PC-3 (cell line): ENCODE measurements around the gene TAGLN. TPM values are rescaled to one million over a fixed set of nuclear protein-coding genes. Genes with fewer than 3 reads are reported as not detected.
A peak's percentile ranks its signal among the peaks of the same experiment; 100 is the strongest.

Experiments used
- ATAC-seq: fragments of 200-7000 bp; cut with Tn5 transposase; 2 replicates; pipeline ENCODE4 v1.9.1; 2020; ENCODE audit warnings: mild to moderate bottlenecking, moderate library complexity
- BruUV-seq: library from RNA; stranded (reverse); fragments of 400-500 nt; replicated peaks from 2 replicates; lab custom pipeline; 2021; lab: Mats Ljungman, UMichigan
- CTCF ChIA-PET: fragments of 300-600 bp; sonication (Branson Sonifier 250); formaldehyde crosslinking; loops from one replicate; lab custom pipeline; 2022; ENCODE audit warnings: antibody characterized with exemption; lab: Charles Lee
- POLR2A ChIA-PET: fragments of 300-600 bp; sonication (Branson Sonifier 250); formaldehyde crosslinking; loops from one replicate; lab custom pipeline; 2022; ENCODE audit warnings: antibody characterized with exemption; ENCODE audit not compliant: unreplicated experiment; lab: Charles Lee
- DNase-seq: peaks from one replicate; pipeline ENCODE4 v3.0.0-alpha.2; 2015
- H2AFZ ChIP-seq: fragments of 300-600 bp; sonication (generic); 2 replicates; pipeline ENCODE4 v1.6.0; 2016; ENCODE audit warnings: antibody characterized with exemption, low read length
- H3F3A ChIP-seq: fragments of 300-600 bp; sonication (generic); one replicate; pipeline ENCODE4 v1.6.0; 2017; ENCODE audit warnings: antibody characterized with exemption, low read length, control low read depth, mild to moderate bottlenecking; ENCODE audit not compliant: unreplicated experiment
- H3K27ac ChIP-seq: fragments of 300-600 bp; sonication (generic); 2 replicates; pipeline ENCODE4 v1.5.1; 2016; ENCODE audit warnings: mild to moderate bottlenecking, low read length
- H3K27me3 ChIP-seq: fragments of 300-600 bp; sonication (generic); 2 replicates; pipeline ENCODE4 v1.6.1; 2016; ENCODE audit warnings: low read length, mixed read lengths
- H3K36me3 ChIP-seq: fragments of 300-600 bp; sonication (generic); 2 replicates; pipeline ENCODE4 v1.6.1; 2016; ENCODE audit warnings: low read depth, mixed run types, low read length, mixed read lengths
- H3K4me1 ChIP-seq: fragments of 300-600 bp; sonication (generic); 2 replicates; pipeline ENCODE4 v1.5.1; 2016; ENCODE audit warnings: low read length; ENCODE audit not compliant: insufficient read depth
- H3K4me2 ChIP-seq: fragments of 300-600 bp; sonication (generic); 2 replicates; pipeline ENCODE4 v1.6.0; 2016; ENCODE audit warnings: low read length
- H3K4me3 ChIP-seq: fragments of 300-600 bp; sonication (generic); 2 replicates; pipeline ENCODE4 v1.5.1; 2016; ENCODE audit warnings: mild to moderate bottlenecking, low read length, mixed read lengths
- H3K79me2 ChIP-seq: fragments of 300-600 bp; sonication (generic); 2 replicates; pipeline ENCODE4 v1.6.1; 2017; ENCODE audit warnings: low read length, mixed read lengths
- H3K9ac ChIP-seq: fragments of 300-600 bp; sonication (generic); 2 replicates; pipeline ENCODE4 v1.6.0; 2016; ENCODE audit warnings: mild to moderate bottlenecking, low read length
- H3K9me2 ChIP-seq: fragments of 300-600 bp; sonication (generic); replicated peaks from 2 replicates; pipeline ENCODE4 v1.6.1; 2016; ENCODE audit warnings: mixed run types, low read length, mixed read lengths
- H3K9me3 ChIP-seq: fragments of 300-600 bp; sonication (generic); 2 replicates; pipeline ENCODE4 v1.6.1; 2016; ENCODE audit warnings: low read length, mixed read lengths
- H4K20me1 ChIP-seq: fragments of 300-600 bp; sonication (generic); 2 replicates; pipeline ENCODE4 v1.6.1; 2016; ENCODE audit warnings: low read length, mixed read lengths
- CTCF ChIP-seq: fragments of 300-600 bp; sonication (generic); conservative IDR thresholded peaks from 2 replicates; pipeline ENCODE4 v1.5.1; 2017; ENCODE audit warnings: antibody characterized with exemption, low read depth, mild to moderate bottlenecking, low read length
- EZH2 ChIP-seq: fragments of 300-600 bp; sonication (generic); IDR thresholded peaks from one replicate; pipeline ENCODE4 v1.6.1; 2017; ENCODE audit warnings: antibody characterized with exemption, mild to moderate bottlenecking, low read length; ENCODE audit not compliant: unreplicated experiment
- EZH2phosphoT487 ChIP-seq: fragments of 300-600 bp; sonication (generic); IDR thresholded peaks from 2 replicates; pipeline ENCODE4 v1.6.1; 2018; ENCODE audit warnings: mild to moderate bottlenecking, antibody characterized with exemption, low read length, borderline replicate concordance
- intact Hi-C: fragments of 100-400 bp; cut with micrococcal nuclease; formaldehyde crosslinking; loops from 2 replicates; pipeline ENCODE4 v1.9.0; 2023
- total RNA-seq: library from RNA; depleted of rRNA; stranded (reverse); fragments of >200 nt; gene quantifications from 2 replicates; pipeline ENCODE4 v1.2.3, GENCODE V29; 2014

Gene TAGLN
- total RNA-seq, 1 experiment from 2014 or later = 10.3 TPM

DNA sequence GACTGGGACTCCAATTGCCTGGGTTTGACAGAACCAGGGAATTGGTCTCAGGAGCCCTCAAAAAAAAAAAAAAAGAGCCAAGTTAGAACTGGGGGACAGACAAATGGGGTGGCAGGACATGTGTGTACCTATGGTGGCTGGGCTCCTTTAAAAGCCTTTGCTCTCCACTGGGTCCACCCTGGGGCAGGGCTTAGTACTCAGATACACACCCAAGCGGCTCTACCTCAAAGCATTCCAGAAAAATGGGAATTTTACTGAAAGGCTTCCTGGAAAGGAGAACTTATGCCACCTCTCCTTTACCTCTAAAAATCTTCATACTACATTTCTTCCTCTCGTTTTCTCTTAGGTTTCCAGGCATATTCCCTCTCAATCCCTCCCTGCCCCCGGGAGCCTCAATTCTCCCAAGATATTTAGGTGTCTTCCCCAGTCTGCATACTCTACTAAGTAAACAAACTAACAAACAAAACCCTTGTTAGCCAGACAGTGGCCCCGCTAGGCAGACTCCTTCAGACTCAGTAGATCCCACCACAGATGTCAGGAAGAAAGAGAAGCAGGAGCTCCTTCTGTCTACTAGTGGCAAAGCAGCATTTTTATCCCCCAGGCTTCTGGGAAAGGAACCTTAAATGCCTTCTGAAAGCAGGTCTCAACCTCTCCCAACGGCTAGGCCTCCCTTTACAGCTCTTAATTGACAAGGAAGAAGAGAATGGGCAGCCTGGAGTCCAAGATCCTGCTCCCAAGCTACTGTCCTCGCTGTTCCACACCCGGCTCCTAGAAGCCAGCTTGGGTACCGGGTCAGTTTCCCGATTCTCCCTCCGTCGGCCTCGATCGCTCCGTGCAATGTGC, 32.0 kb downstream of the TAGLN start:
- Histone ChIP-seq H4K20me1 (no peaks in the 10 kb centered on the region), H3K27ac (peak overlapping the region; percentile 0), H3K9ac (peak overlapping the region; percentile 82), H3K79me2 (peaks cover 36% of the 10 kb centered on the region), H3K9me3 (no peaks in the 10 kb centered on the region), H3F3A (no peaks in the 10 kb centered on the region), H3K27me3 (no peaks in the 10 kb centered on the region), H3K4me1 (peaks cover 23% of the 10 kb centered on the region), H3K4me3 (peak overlapping the region; percentile 86), H3K9me2 (no peaks in the 10 kb centered on the region), H3K4me2 (peak overlapping the region; percentile 88), H3K36me3 (peaks cover 12% of the 10 kb centered on the region; the same call in 1 of the 2 replicates), H2AFZ (peak overlapping the region; percentile 97)
- intact Hi-C loops = loop anchor here (2.0 to 10.0 kb wide), 2 partner anchors 52 to 376 kb away; partner anchors contain the start of gene SIDT2
- TSS peak; percentile 47 for BruUV-seq
- peak; percentile 34 for ATAC-seq
- DNase-seq = peak; percentile 46
- CTCF ChIA-PET = interaction anchor here (0.6 to 1.1 kb wide), 3 partner anchors 53 to 137 kb away, joined by 3 read pairs; partner anchors contain the start of gene SIDT2
- TF ChIP-seq EZH2 = no peak
- TF ChIP-seq EZH2phosphoT487 = no peak
- no peak for TF ChIP-seq CTCF
- POLR2A ChIA-PET = no interaction called here

DNA sequence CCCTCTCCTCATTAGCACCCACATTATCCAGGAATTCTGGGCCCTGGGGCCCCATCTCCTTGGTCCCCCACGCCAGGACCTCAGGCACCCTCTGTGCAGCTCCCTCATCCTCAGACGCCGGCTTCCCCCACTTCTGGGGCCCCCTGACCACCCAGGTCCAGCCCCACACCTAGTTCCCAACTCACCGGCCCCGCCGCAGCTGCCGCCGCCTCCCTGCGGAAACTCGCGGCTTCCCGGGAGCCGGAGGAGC, 32.6 kb downstream of the TAGLN start, which contains the start of gene PCSK7:
PCSK7 (minus strand) TSS at position 232 of the 250 bp plus-strand sequence. CDS start 2,229 bp downstream, outside the sequence.
- peak within 1 kb of the TSS; percentile 82 for H3K9ac ChIP-seq
- no TSS peak for BruUV-seq
- no peaks in the 10 kb centered on the region for H3K27me3 ChIP-seq
- no peaks in the 10 kb centered on the region for H3K9me2 ChIP-seq
- peaks cover 36% of the 10 kb centered on the region for H3K79me2 ChIP-seq
- TF ChIP-seq CTCF (no peak), EZH2 (no peak), EZH2phosphoT487 (no peak)
- ATAC-seq (no peak), DNase-seq (peak; percentile 73)
- peaks cover 23% of the 10 kb centered on the region for H3K4me1 ChIP-seq
- peak within 1 kb of the TSS; percentile 25 for H3K27ac ChIP-seq
- H2AFZ ChIP-seq = peak within 1 kb of the TSS; percentile 97
- H3K36me3 ChIP-seq = peaks cover 12% of the 10 kb centered on the region; the same call in 1 of the 2 replicates
- peak within 1 kb of the TSS; percentile 99 for H3K4me2 ChIP-seq
- intact Hi-C loops = loop anchor here (2.0 to 10.0 kb wide), 2 partner anchors 53 to 377 kb away; partner anchors contain the start of gene SIDT2
- H4K20me1 ChIP-seq = no peaks in the 10 kb centered on the region
- CTCF ChIA-PET = interaction anchor here (0.6 to 1.1 kb wide), 2 partner anchors 53 to 125 kb away, joined by 3 read pairs; partner anchors contain the start of gene SIDT2
- POLR2A ChIA-PET = no interaction called here
- no peaks in the 10 kb centered on the region for H3F3A ChIP-seq
- no peaks in the 10 kb centered on the region for H3K9me3 ChIP-seq
- peak within 1 kb of the TSS; percentile 86 for H3K4me3 ChIP-seq
